Thymus (tissue), 11 donors: ENCODE data around the gene AGAP3. TPM values are rescaled to one million over a fixed set of nuclear protein-coding genes. Genes with fewer than 3 reads are reported as not detected.

ENCODE experiments used
- DNase-seq, 9 donors: peaks; one replicate each; pipeline ENCODE4 v3.0.0-alpha.2; 2013; ENCODE audit warnings: low spot score in 9 of 9, low read depth in 6 of 9, missing footprints in 1 of 9
- H3K27ac ChIP-seq, 2 donors: one replicate each; pipeline ENCODE4 v1.5.1; 2013; ENCODE audit warnings: control low read depth in 1 of 2, low read depth in 1 of 2, low read length in 1 of 2, mild to moderate bottlenecking in 1 of 2, moderate library complexity in 1 of 2
- H3K27me3 ChIP-seq, 2 donors: one replicate each; pipeline ENCODE4 v1.5.1; 2013; ENCODE audit warnings: low read length in 1 of 2; ENCODE audit not compliant: control insufficient read depth in 2 of 2, insufficient read depth in 1 of 2
- H3K36me3 ChIP-seq, 2 donors: one replicate each; pipeline ENCODE4 v1.5.1; 2013; ENCODE audit warnings: low read length in 1 of 2, mild to moderate bottlenecking in 1 of 2, moderate library complexity in 1 of 2; ENCODE audit not compliant: control insufficient read depth in 2 of 2, insufficient read depth in 2 of 2
- H3K4me1 ChIP-seq, 2 donors: one replicate each; pipeline ENCODE4 v1.5.1; 2013; ENCODE audit warnings: low read length in 2 of 2; ENCODE audit not compliant: control insufficient read depth in 2 of 2, insufficient read depth in 2 of 2
- H3K4me3 ChIP-seq, 2 donors: one replicate each; pipeline ENCODE4 v1.5.1; 2013; ENCODE audit warnings: low read length in 2 of 2, control low read depth in 1 of 2, mild to moderate bottlenecking in 1 of 2
- H3K9me3 ChIP-seq, 2 donors: one replicate each; pipeline ENCODE4 v1.5.1; 2013; ENCODE audit warnings: low read length in 1 of 2, mild to moderate bottlenecking in 1 of 2; ENCODE audit not compliant: control insufficient read depth in 2 of 2, insufficient read depth in 1 of 2
- WGBS: extraction: QIAGEN DNeasy Blood & Tissue Kit; methylation state at CpG from one replicate; pipeline ENCODE4 v1.1.7; 2013; 5-methylcytosine and 5-hydroxymethylcytosine counted together
- polyA plus RNA-seq: library from polyadenylated mRNA; stranded (reverse); fragments of 200-250 nt; gene quantifications from one replicate; pipeline ENCODE4 v1.2.3, GENCODE V29; 2013
- total RNA-seq: library from RNA; stranded (reverse); fragments of 120-200 nt; gene quantifications from one replicate; pipeline ENCODE4 v1.2.4, GENCODE V29; 2013
- donor health status: healthy.

Gene AGAP3
- total and polyA plus RNA-seq, 2 donors = 8.2 to 43.2 TPM

DNA sequence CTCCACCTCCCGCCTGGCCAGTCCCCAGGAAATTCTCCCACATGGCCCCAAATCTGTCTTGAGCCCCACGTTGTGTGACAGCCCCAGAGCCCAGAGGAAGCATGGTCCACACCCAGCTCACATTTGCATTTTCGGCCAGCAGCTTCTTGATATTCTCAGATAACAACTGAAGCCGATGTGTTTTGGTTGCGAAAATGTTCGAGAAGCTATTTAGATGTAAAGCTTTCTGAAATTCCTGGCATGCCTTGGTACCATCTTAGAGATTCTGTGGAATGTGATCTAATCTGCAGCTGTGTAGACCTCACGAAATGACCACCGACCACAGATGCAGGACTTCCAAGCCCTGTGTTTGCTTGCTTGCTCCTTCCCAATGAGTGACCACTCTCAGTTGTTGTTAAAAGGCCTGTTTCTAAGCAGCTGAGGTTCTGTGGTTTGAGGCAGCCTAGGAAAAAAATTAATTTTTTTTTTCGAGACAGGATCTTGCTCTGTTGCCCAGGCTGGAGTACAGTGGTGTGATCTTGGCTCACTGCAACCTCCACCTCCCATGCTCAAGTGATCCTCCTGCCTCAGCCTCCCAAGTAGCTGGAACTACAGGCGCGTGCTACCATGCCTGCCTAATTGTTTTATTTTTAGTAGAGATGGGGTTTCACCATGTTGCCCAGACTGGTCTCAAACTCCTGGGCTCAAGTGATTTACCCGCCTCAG, 18.1 kb upstream of the AGAP3 start:
- no peaks in the 10 kb centered on the region for H3K27me3 ChIP-seq
- no peak overlapping the region for H3K27ac ChIP-seq
- no peak overlapping the region for H3K4me3 ChIP-seq
- no peaks in the 10 kb centered on the region for H3K9me3 ChIP-seq
- H3K4me1 ChIP-seq = no peaks in the 10 kb centered on the region
- WGBS = 97% methylated on average over 12 of the region's 12 CpGs
- peaks cover 79 to 90% of the 10 kb centered on the region in 2 donors for H3K36me3 ChIP-seq
- no peak for DNase-seq

- Histone ChIP-seq H3K27ac (no peak overlapping the region), H3K27me3 (no peaks in the 10 kb centered on the region), H3K4me3 (no peak overlapping the region), H3K36me3 (peaks cover 85 to 94% of the 10 kb centered on the region in 2 donors), H3K4me1 (no peaks in the 10 kb centered on the region), H3K9me3 (no peaks in the 10 kb centered on the region)
- DNase-seq = no peak
- 98% methylated on average over 17 of the region's 17 CpGs for WGBS
Measured at GRCh38 chr7:151069841-151070573, 16.3 kb upstream of the AGAP3 start.

GRCh38 chr7:151070574-151070960, 15.7 kb upstream of the AGAP3 start:
- H3K27me3 ChIP-seq = no peaks in the 10 kb centered on the region
- H3K36me3 ChIP-seq = peaks cover 85 to 94% of the 10 kb centered on the region in 2 donors
- no peaks in the 10 kb centered on the region for H3K4me1 ChIP-seq
- no peaks in the 10 kb centered on the region for H3K9me3 ChIP-seq
- DNase-seq = no peak
- no peak overlapping the region for H3K27ac ChIP-seq
- WGBS = 99% methylated on average over 15 of the region's 15 CpGs
- H3K4me3 ChIP-seq = no peak overlapping the region

DNA sequence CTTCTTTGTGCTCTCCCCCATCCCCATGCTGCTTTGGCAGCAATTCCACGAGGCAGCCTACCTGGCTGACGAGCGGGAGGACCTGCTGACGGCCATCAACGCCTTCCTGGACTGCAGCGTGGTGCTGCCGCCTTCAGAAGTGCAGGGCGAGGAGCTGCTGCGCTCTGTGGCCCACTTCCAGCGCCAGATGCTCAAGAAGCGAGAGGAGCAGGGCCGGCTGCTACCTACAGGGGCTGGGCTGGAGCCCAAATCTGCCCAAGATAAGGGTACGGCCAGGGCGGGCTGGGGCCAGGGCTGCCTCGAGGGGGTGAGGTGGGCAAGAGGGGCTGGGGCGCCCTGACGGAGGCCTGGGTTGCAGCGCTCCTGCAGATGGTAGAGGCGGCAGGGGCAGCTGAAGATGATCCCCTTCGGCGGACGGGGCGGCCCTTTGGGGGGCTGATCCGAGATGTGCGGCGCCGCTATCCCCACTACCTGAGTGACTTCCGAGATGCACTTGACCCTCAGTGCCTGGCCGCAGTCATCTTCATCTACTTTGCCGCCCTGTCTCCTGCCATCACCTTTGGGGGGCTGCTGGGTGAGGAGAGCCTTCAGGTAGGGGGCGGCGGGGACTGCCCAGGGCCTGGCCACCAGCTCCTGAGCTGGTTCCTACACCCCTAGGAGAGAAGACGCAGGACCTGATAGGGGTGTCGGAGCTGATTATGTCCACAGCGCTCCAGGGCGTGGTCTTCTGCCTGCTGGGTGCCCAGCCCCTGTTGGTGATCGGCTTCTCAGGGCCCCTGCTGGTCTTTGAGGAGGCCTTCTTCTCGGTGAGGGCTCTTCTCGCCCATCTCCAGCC, 15.0 kb upstream of the AGAP3 start:
- Histone ChIP-seq H3K36me3 (peaks cover 83 to 95% of the 10 kb centered on the region in 2 donors), H3K9me3 (no peaks in the 10 kb centered on the region), H3K27me3 (no peaks in the 10 kb centered on the region), H3K27ac (no peak overlapping the region), H3K4me3 (no peak overlapping the region), H3K4me1 (no peaks in the 10 kb centered on the region)
- WGBS = 97% methylated on average over 39 of the region's 39 CpGs
- DNase-seq = no peak

DNA sequence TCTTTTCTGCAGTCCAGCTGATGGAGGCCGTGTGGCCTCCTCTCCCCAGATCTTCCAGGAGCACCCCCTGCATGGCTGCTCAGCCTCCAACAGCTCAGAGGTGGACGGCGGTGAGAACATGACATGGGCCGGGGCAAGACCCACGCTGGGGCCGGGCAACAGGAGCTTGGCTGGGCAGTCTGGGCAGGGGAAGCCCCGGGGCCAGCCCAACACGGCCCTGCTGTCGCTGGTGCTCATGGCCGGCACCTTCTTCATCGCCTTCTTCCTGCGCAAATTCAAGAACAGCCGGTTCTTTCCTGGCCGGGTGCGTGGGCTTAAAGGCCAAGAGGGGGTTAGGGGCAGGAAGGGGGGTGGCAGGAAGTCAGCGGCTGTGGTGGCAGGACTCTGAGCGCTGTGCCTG, 12.3 kb upstream of the AGAP3 start:
- Histone ChIP-seq H3K4me3 (no peak overlapping the region), H3K4me1 (peaks cover 5 to 6% of the 10 kb centered on the region in 2 donors), H3K27me3 (no peaks in the 10 kb centered on the region), H3K36me3 (peaks cover 79 to 84% of the 10 kb centered on the region in 2 donors), H3K27ac (no peak overlapping the region), H3K9me3 (no peaks in the 10 kb centered on the region)
- 97% methylated on average over 17 of the region's 17 CpGs for WGBS
- no peak for DNase-seq

GRCh38 chr7:151074817-151075661, 11.2 kb upstream of the AGAP3 start:
- peaks cover 69 to 74% of the 10 kb centered on the region in 2 donors for H3K36me3 ChIP-seq
- no peak overlapping the region for H3K4me3 ChIP-seq
- DNase-seq = no peak
- H3K27me3 ChIP-seq = no peaks in the 10 kb centered on the region
- H3K9me3 ChIP-seq = no peaks in the 10 kb centered on the region
- 97% methylated on average over 26 of the region's 26 CpGs for WGBS
- no peak overlapping the region for H3K27ac ChIP-seq
- peaks cover 11 to 16% of the 10 kb centered on the region in 2 donors for H3K4me1 ChIP-seq

DNA sequence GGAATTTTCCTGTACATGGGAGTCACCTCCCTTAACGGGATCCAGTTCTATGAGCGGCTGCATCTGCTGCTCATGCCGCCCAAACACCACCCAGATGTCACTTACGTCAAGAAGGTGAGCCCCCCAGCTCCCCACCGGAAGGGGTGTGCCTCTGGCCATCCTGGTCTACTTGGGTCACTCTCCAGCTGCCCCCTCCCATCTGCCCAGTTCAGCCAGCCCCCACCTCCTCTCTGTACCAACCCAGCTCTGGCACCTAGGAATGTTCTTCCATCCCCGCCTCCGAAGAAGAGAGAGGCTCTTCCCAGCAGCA, 10.7 kb upstream of the AGAP3 start:
- no peak overlapping the region for H3K27ac ChIP-seq
- DNase-seq = no peak
- WGBS = 98% methylated on average over 7 of the region's 7 CpGs
- H3K27me3 ChIP-seq = no peaks in the 10 kb centered on the region
- no peak overlapping the region for H3K4me3 ChIP-seq
- peaks cover 11 to 18% of the 10 kb centered on the region in 2 donors for H3K4me1 ChIP-seq
- H3K36me3 ChIP-seq = peaks cover 63 to 68% of the 10 kb centered on the region in 2 donors
- no peaks in the 10 kb centered on the region for H3K9me3 ChIP-seq

GRCh38 chr7:151075978-151076426, 10.3 kb upstream of the AGAP3 start:
- 96% methylated on average over 22 of the region's 22 CpGs for WGBS
- peaks cover 59 to 64% of the 10 kb centered on the region in 2 donors for H3K36me3 ChIP-seq
- H3K4me1 ChIP-seq = peaks cover 11 to 20% of the 10 kb centered on the region in 2 donors
- no peaks in the 10 kb centered on the region for H3K27me3 ChIP-seq
- H3K4me3 ChIP-seq = no peak overlapping the region
- H3K27ac ChIP-seq = no peak overlapping the region
- DNase-seq = no peak
- no peaks in the 10 kb centered on the region for H3K9me3 ChIP-seq
